Left renal cortex interstitium (tissue), 4 donors: Measurements from ENCODE around the gene NCKAP5. TPM values are rescaled to one million over a fixed set of nuclear protein-coding genes. Genes with fewer than 3 reads are reported as not detected.

Experiments used
- DNase-seq, 4 donors: peaks; one replicate each; pipeline ENCODE4 v3.0.0-alpha.2; 2013; ENCODE audit warnings: low read depth in 4 of 4, low spot score in 2 of 4, missing footprints in 1 of 4
- polyA plus RNA-seq, 4 donors: library from polyadenylated mRNA; unstranded; fragments of 120-200 nt; gene quantifications; one replicate each; pipeline ENCODE4 v1.2.1, GENCODE V29; 2013; ENCODE audit not compliant: insufficient read length in 4 of 4

NCKAP5 gene
- polyA plus RNA-seq: 1 to 10 TPM; 5.9 to 8.1 (median 7.0) TPM

DNA sequence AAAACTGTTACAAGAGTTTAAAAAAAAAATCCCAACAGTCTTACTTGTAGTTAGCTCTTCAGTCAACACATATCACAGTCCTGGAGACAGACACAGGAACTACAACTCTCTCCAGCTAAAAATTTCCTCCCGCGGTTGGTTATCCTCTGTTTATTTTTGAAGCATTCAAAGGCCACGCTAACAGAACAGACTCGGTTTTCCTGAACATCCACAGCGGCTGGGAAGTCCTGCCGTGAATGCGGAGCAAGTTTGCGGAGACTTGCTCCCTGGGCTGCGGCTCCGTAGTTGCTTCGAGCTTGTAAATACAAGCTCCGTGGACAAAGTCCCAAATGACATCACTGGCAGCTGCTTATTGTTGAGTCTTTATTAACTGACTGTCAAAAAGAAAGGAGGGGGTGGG is at the start of gene NCKAP5:
Gene NCKAP5 (minus strand): TSS at position 292 of the 400 bp plus-strand sequence. CDS start 50,937 bp downstream, outside the sequence.
- DNase-seq: no peak

DNA sequence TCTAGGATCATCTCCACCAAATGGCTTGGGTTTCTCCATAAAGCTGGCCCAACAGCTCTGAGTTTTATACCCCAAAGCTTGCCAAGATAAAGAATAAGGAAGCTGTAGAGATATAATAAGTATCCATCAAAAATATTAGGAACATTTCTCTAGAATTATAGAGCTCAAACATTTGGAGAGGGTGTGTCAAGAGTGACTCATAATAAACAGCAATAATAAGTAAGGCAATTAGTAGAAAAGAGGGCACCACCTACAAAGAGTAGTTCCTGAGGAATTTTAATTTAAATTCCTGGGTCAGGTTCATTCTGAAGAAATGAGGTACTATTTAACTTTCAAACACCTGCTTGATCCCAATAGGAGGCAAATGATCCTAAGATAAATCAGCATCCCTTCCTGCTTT is 41.4 kb upstream of the NCKAP5 start:
- DNase-seq: no peak

DNA sequence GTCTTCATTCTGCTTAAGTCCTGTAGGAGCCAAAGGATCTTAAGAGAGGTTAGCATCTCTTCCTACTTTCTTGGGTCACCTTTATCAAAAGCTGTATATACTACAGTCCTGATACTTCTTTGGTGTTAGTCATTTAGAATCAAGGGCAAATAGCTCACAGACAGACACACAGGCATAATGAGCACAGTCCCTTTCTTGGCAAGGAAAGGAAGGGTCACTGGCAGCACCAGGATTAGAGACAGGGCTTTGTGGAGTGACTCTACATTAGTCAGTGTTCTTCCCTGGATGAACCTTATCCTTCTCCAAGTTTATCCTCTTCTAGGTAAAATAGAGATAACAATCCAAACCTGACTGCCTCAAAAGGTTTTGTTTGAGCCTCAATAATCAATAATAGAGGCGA is 40.0 kb upstream of the NCKAP5 start:
- DNase-seq: no peak

DNA sequence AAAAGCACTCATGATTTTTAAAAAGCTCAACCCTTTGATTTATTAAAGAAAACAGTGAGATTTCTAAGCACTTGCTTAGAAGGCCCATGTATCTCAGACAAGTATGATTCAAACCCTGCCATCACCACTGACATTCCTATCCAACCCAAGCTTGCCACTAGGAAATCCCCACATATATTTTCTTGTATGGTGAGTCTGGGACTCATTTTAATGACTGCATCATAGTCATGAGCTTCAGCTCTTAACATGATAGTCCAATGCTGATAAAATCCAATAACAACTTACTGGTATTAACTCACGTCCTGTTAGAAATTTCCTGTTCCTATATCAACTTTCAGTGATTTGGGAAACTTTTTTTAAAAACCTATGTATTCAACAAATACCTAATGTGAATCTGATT is 39.4 kb upstream of the NCKAP5 start:
- DNase-seq: no peak

DNA sequence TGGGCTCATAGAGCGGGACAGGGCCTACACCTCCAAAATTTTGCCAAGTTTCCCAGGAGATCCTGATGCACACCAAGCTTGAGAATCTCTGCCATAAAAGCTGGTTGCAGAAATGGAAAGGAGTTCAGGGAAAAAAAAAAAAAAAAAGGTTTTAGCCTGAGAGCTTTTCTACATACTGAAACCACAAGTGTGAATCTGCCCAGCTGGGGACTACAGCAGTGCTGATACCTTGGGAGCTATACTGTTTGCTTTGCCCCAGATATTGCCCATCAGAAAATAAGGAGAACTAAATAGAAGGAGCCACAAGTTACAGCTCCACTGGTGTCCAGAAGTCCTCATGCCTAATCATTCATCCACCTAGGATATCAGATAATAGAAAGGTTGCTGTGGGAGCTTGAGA is 38.4 kb upstream of the NCKAP5 start:
- DNase-seq: no peak

DNA sequence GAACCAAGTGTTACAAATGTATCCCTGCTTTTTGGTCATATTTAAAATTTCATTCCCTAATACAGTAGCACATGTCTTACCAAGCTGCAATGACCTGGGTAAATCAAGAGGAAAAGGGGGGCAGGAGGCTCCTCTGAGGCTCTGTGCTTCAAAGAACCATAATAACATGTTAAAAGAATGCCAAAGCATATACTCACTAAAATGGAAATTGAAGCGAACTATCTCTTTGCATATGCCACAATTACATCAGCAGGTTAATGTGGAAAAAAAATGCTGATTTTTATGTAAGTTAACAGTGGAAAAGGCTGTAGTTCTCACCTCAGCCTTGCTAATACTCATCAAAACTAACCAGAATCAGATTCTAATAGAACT is 37.5 kb upstream of the NCKAP5 start:
- DNase-seq: no peak

DNA sequence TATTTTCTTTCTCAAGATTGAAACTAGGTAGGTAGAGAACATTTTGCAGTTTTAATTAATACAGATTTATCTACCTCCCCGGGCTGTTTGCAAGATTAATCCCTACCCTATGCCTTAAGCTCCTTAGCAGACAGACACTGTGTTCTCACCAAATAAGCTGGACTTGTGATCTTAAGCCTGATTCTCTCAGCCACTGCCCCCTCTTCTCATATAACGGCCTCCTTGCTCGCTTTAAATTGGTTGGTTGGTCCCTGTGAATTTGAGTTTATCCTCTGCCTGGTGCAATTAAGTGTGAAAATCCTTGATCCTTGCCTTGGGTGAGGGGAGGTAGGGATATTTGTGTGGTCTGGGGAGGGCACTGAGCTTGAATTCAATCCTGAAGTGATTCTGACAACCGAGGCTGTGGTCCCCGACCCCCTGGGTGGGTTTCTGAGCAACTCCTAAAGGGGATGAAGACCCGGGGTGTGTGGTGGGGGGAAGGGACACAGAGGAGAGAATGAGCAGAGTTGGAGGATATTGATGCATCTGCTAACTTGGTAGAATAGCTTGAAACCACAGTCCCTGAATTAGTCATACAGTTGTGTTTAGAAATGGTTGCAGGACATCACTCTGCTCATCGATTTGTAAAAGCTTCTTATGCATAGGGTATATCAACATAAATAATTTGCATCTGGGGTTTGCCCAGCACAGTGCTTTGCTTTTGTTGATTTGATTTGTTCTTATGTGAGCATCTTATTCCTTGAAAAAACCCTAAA is 36.9 kb upstream of the NCKAP5 start:
- peak in 1 of 4 donors; percentile 24 for DNase-seq

DNA sequence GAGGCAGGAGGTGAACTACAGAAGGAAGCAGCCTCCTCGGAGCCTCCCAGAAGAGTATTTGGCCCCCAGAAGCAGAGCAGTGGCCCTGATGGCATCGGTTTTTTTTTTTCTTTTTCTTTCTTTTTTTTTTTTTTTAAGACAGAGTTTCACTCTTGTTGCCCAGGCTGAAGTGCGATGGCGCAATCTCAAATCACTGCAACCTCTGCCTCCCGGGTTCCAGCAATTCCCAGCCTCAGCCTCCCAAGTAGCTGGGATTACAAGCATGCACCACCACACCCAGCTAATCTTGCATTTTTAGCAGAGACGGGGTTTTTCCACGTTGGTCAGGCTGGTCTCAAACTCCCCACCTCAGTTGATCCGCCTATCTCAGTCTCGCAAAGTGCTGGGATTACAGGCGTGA is 34.8 kb upstream of the NCKAP5 start:
- DNase-seq: no peak

DNA sequence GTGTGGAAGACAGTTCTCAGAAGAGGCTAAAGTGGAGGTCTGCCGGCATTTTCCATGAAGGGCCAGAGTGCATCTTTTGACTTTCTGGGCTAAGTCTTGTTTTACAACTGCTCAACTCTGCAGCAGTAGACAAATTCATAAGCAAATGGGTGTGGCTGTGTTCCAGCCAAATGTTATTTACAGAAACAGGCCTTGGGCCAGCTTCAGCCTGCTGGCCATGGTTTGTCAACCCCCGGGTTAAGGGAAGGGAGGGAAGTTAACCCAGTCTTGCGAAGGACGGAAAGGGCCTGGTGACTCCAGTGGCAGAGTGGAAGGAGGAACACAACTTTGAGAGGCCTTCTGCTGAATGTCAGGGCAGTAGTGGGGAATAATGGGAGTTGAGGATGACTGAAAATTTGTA is 34.3 kb upstream of the NCKAP5 start:
- no peak for DNase-seq

DNA sequence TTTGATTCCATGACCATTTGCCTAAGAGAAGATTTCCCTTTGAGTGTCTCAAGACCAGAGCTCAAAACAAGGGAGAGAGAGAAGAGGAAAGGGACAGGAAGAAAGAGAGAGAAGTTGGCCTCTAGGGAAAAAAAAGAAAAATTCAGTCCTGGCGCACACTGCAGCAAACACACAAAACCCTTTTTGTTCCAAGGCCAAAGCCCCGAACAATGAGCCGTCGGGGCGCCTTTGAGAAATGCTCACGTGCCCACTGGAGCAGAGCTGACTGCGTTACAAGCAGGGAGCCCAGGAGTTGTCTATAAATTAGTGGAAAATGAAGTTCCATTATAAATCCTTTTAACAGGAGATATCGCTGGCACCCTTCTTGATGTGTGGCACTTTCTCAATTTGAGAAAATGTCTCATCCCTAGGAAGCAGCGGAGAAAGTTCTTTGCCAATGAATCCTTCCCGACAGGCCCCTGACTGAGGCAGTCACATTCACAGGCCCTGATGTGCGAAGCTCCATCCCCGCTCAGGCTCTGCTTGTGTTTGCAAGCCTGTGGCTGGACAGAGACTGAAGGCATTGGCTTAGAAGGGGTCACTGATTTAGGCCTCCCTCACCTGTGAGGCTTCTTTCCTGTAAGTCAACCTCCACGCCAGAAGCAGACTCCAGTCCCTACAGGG is 32.1 kb upstream of the NCKAP5 start:
- DNase-seq: no peak

DNA sequence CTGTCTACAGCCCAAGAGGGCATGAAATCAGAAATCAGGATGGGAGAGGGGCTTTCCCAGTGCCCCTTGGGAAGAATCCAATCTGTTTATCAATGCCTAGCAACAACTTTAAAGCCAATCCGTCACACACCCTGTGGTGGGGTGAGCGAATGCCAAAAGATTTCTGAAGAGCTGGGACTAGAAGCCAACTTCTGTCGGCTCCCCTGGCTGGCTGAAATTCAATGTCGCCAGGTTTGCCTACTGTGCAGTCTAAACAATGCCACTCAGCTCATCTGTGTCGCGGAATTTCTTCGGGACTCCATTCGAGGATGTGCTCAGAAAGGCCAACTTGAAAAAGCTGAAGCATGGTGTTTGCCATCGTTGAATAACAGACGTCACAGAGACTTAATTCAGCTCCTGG is 31.5 kb upstream of the NCKAP5 start:
- no peak for DNase-seq

DNA sequence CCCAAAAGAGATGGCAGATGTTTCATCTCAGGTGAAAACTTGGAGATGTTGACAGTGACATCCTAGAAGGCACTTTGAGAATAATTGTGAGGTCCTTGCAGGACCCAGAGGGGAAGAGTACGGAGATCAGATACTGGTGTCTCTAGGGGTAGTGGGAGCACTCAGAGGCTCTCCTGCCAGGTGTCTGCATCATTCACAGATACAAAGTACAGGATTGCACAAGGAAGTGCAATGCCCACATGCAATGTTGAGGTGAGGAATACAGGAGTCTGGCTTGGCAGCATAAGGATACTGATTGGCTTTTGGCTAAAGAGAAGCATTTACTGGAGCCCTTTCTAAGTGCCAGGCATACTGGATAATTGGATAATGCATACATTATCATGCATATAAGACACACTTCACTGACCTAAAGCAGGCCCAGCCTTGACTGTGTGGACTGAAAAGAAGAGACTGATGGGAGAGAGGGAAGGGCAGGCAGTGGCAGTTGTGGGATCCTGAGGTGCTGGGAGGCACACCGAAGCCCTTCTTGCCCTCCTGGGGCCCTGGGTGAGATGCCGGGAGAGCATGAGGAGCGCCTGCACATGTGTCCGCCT is 31.0 kb upstream of the NCKAP5 start:
- DNase-seq: no peak

DNA sequence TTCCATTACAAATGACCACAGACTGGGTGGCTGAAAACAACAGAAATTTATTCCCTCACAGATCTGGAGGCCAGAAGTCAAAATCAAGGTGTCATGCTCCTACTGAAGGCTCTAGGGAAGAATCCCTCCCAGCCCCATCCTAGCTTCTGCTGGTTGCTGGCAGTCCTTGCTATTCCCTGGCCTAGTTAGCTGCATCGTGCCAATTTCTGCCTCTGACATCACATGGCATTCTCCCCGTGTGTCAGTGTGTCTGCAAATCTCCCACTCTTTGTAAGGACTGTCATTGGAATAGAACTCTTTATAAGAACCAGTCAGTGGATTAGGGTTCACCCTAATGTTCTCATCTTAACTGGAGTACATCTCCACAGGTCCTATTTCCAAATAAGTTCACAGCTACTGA is 30.5 kb upstream of the NCKAP5 start:
- DNase-seq: no peak

DNA sequence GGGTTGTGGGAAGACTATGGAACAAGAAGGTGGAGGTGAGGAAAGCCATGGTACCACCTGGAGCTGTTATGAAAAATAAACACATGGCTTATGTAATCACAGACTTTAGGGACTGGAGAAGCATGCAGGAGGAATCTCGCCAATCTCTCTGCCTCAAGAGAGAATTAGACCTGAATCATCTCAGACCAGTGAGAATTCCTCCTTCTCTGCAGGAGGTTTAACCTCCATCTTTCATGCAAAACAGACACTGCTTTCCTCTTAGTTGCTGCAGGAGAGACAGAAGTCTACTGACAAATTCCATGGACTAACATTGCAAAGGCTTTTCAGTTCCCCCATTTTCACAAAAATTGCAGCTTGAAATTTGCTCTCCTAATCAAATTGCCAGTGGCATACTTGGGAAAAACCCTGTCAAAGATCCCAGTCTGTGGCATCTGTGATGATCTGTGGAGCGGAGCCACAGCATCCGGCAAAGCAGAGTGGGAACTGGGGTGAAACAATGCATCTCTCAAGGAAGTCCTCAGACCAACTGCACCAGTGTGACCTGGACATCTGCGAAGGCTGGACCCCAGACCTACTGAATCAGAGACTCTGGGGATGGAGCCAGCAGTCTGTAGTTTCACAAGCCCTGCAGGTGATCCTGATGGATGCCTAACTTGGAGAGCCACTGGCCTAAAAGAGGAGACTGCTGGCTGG is 28.6 kb upstream of the NCKAP5 start:
- no peak for DNase-seq

DNA sequence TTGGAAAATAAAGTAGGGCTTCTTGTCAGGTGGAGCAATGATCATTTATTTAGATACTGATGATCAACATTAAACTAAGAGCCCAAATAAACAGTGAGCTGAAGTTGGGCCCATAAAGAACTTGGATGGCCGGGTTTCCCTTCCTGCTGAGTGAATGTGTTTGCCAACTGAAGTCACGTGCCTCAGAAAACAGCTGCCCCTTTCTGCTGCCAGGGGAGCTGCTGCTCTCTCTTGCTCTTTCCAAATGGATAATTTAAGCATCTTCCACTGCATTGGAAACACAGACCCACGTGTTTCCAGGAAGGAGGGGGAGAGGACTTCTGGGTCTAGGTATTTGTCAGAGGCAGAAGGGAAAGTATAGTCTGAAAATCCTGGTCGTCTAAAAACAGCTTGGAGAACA is 22.9 kb upstream of the NCKAP5 start:
- DNase-seq: no peak

DNA sequence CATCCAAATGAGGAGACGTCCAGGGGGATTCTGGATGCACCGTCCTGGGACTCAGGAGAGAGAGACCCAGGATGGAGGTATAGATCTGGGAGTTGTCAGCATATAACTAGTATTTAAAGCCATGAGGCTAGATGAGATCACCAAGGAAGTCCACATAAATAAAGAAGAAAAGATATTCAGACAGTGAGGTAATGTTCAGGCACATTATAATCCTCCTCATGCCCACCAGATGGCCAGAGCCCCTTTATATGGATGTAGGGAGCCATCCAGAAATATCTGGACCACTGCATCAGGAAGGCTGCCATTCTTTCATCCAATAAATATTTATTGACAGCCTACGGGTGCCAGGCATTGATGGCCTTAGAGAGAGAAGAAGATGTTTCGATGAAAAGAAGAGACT is 21.2 kb upstream of the NCKAP5 start:
- no peak for DNase-seq

DNA sequence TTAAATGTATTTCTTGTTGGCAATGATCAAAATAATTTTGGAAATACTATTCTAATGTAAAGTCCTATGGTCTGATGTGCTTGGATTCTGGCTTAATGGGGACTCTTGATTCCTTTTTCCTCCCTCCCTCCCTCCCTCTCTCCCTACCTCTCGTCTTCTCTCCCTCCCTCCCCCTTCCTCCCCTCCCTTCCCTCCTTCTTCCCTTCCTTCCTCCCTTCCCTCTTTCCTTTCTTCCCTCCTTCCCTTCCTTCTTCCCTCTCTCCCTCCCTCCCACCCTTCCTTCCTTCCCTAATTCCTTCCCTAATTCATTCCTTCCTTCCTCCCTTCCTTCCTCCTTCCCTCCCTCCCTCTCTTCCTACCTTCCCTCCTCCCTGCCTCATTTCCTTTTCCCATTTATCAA is 19.9 kb upstream of the NCKAP5 start:
- DNase-seq: no peak

DNA sequence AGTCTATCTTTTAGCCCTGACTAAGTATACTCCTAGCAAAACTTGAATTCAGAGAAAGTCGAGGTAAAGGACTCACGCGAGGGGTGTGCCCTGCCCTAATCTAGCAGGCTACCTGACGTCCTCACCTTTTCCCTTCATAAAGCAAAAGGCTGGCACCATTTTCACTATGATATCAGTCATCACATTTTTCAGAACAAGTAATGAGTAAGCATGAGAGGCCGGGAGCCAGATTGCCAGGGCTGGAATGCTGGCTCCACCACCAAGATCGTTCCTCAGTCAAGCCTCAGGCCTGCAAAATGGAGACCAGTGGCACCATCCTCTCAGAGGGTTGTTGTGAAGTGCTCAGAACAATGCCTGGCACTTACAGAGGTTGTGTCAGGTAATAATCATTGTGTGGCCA is 18.7 kb upstream of the NCKAP5 start:
- no peak for DNase-seq

DNA sequence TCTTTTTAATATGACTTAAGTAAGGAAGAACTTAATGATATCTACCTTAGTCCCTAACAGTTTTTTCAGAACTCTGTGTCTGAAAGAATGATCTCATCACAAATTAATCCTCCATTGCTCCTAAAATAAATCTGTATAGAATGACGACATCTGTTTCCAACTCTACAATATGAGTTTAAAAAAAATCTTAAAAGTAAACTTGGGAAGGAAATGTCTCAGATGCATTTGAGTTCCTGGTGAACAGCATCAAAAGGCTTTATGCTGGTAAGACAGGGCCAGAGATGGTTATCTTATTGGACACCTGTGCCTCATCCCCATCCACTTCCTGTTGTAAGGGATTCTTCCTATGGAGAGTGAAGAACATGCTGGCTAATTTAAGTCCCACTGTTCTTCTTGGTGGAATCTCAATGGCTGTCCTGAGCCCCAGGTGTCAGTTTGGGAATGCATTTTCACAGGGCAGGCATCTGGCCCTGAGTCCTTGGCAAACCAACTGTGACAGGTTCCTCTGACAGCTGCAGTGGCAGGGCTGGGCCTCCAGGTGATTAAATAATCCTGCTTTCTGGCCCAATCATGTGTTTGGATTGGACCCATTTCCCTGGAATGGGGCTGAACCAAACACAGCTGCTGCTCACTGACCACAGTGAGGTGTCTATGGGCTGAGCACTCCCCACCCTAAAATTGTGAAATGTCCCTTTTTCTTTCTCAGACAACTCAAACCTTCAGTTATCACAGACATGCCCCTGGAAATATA is 12.9 kb upstream of the NCKAP5 start:
- DNase-seq: no peak

DNA sequence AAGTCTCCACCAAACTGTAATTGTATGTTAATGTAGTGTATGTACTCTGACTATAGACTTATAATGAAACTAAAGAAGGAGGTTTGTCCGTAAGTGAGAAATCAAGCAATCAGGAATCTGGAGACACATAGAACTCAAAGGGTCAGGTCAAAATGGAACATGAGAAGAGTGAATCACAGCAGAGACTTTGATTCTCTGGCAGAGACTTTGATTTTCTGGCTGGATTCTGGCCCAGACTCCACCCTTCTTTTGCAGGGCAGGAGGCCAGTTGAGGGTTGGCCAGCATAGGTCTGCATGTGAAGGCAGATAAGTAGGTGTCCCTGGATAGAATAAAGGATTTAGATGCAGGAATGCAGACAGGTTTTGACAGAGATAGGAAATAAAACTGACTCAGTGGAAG is 11.0 kb upstream of the NCKAP5 start:
- no peak for DNase-seq

DNA sequence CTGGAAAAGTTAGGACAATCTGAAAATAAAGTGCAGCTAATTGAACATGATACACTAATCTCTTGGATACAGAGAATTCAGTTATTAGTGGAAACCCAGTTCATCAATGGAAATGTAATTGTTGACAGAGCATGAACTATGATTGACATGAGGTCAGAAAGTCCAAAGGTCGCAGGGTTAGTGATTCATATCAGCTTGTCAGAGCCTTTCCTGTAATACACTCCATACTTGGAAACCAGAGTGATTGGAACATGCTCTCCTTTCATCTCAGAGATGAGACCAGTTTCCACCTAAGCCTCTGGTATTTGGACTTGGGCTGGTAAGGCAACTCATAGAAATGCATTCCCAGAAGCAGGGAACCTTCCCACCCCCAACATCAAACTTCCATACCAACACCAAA is 8.5 kb upstream of the NCKAP5 start:
- no peak for DNase-seq
